Measurements from ENCODE around the gene COMP. TPM values are rescaled to one million over a fixed set of nuclear protein-coding genes. Genes with fewer than 3 reads are reported as not detected.

The COMP gene
- 1 to 10 TPM; 5.1 to 9.1 (median 6.9) TPM for total RNA-seq

- no peak for DNase-seq (ENCODE audit: low spot score in 2 of 2)
- Histone ChIP-seq H3K36me3 (no peaks in the 10 kb centered on the region), H3K27me3 (peaks cover 84% of the 10 kb centered on the region), H3K9me3 (no peaks in the 10 kb centered on the region), H3K4me3 (peak within 1 kb of the TSS; percentile 39), H3K4me1 (peaks cover 51% of the 10 kb centered on the region), H3K27ac (no peak within 1 kb of the TSS)
- no peak for TF ChIP-seq POLR2AphosphoS5 (IDR thresholded peaks at IDR 0.05)
- TF ChIP-seq, protein P1, sequence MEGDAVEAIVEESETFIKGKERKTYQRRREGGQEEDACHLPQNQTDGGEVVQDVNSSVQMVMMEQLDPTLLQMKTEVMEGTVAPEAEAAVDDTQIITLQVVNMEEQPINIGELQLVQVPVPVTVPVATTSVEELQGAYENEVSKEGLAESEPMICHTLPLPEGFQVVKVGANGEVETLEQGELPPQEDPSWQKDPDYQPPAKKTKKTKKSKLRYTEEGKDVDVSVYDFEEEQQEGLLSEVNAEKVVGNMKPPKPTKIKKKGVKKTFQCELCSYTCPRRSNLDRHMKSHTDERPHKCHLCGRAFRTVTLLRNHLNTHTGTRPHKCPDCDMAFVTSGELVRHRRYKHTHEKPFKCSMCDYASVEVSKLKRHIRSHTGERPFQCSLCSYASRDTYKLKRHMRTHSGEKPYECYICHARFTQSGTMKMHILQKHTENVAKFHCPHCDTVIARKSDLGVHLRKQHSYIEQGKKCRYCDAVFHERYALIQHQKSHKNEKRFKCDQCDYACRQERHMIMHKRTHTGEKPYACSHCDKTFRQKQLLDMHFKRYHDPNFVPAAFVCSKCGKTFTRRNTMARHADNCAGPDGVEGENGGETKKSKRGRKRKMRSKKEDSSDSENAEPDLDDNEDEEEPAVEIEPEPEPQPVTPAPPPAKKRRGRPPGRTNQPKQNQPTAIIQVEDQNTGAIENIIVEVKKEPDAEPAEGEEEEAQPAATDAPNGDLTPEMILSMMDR (IDR thresholded peaks at IDR 0.05) = no peak
- TF ChIP-seq EP300 (IDR thresholded peaks at IDR 0.05) = no peak
- no peak for TF ChIP-seq POLR2A (IDR thresholded peaks at IDR 0.05)
- 2% methylated on average over 40 of the region's 61 CpGs for WGBS
These were observed at the start of gene COMP for GRCh38 chr19:18790566-18791314. COMP (minus strand) TSS chr19:18791305; CDS start chr19:18791269, 36 bp downstream.

GRCh38 chr19:18840288-18841267 is 49.5 kb upstream of the COMP start:
- Histone ChIP-seq H3K4me1 (peaks cover 75% of the 10 kb centered on the region), H3K4me3 (no peak overlapping the region), H3K27ac (no peak overlapping the region), H3K9me3 (no peaks in the 10 kb centered on the region), H3K27me3 (no peaks in the 10 kb centered on the region), H3K36me3 (no peaks in the 10 kb centered on the region)
- 69% methylated on average over 17 of the region's 26 CpGs for WGBS
- TF ChIP-seq POLR2AphosphoS5 (IDR thresholded peaks at IDR 0.05) (no peak), EP300 (IDR thresholded peaks at IDR 0.05) (no peak), POLR2A (IDR thresholded peaks at IDR 0.05) (no peak)
- TF ChIP-seq, protein P1 (IDR thresholded peaks at IDR 0.05) = no peak
- no peak for DNase-seq (ENCODE audit: low spot score in 2 of 2)

DNA sequence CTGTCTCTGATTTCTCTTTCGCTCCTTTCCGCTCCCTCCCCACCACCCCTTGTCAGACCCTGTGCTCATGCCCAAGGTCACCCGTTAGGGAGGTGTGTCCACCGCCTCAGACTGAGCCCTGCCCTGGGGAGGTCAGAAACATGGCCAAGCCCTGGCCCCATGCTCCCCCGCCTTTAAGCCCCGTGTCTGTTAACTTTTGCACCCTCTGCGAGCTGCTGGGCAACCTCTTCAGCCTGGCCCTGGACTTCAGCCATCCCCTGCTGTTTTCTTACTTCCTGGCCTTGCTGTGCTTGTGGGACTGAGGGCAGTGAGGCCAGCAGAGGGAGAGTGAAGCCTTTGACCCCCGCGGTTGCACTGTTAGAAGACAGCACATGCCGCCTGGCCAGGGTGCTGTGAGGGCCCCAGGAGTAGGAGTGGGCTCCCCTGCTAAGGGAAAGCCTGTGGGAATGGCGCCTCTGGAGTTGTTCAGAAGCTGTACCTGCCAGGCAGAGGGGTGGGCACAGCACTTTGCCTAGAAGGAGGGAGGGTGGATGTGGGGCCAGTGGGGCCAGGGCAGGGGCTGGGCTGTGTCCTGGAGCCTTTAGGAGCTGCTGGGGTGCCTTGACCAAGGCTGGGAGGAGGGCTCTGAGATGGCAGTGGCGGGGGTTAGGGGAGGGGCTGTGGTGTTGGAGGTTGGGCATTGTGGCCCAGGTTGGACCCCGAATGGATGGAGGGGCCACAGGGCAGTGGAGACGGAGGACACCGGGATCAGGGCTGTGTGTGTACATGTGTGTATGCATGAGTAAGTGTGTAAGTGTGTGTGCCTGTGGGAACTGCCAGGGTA is 48.6 kb upstream of the COMP start:
- WGBS = 75% methylated on average over 13 of the region's 15 CpGs
- Histone ChIP-seq H3K9me3 (no peaks in the 10 kb centered on the region), H3K36me3 (no peaks in the 10 kb centered on the region), H3K4me1 (peaks cover 77% of the 10 kb centered on the region), H3K27ac (no peak overlapping the region), H3K4me3 (no peak overlapping the region), H3K27me3 (no peaks in the 10 kb centered on the region)
- DNase-seq (ENCODE audit: low spot score in 2 of 2) = no peak
- TF ChIP-seq POLR2AphosphoS5 (IDR thresholded peaks at IDR 0.05) (no peak), EP300 (IDR thresholded peaks at IDR 0.05) (no peak), POLR2A (IDR thresholded peaks at IDR 0.05) (no peak)
- TF ChIP-seq, protein P1 (IDR thresholded peaks at IDR 0.05) = no peak

DNA sequence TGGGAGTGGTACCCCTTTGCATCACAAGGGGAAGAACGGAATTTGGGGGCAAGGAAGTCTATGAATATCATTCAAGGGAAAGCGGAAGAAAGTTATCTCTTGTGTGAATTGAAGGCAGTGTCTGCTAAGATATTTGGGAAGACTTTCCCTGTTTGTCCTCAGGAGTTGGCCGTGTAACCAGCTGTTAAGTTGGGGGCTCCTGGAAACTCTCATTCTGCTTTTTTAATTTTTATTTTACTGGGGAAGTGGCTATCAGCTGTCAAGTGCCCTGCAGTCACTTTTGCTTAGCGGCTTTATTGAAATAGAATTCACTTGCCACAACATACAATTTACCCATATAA is 43.5 kb upstream of the COMP start:
- H3K36me3 ChIP-seq = no peaks in the 10 kb centered on the region
- WGBS = 69% methylated on average over 4 of the region's 4 CpGs
- DNase-seq (ENCODE audit: low spot score in 2 of 2) = no peak
- H3K9me3 ChIP-seq = no peaks in the 10 kb centered on the region
- peak overlapping the region; percentile 97 for H3K4me3 ChIP-seq
- H3K27me3 ChIP-seq = no peaks in the 10 kb centered on the region
- peaks cover 56% of the 10 kb centered on the region for H3K4me1 ChIP-seq
- no peak overlapping the region for H3K27ac ChIP-seq
- TF ChIP-seq POLR2AphosphoS5 (IDR thresholded peaks at IDR 0.05) = no peak
- no peak for TF ChIP-seq POLR2A (IDR thresholded peaks at IDR 0.05)
- no peak for TF ChIP-seq EP300 (IDR thresholded peaks at IDR 0.05)
- TF ChIP-seq, protein P1 (IDR thresholded peaks at IDR 0.05) = no peak

Measured in suprapubic skin (tissue), 4 donors.